ENCODE measurements around the gene HEG1. TPM values are rescaled to one million over a fixed set of nuclear protein-coding genes. Genes with fewer than 3 reads are reported as not detected.

Gene HEG1
- total RNA-seq, 1 donor from 2014 or later, result 14.4 TPM

DNA sequence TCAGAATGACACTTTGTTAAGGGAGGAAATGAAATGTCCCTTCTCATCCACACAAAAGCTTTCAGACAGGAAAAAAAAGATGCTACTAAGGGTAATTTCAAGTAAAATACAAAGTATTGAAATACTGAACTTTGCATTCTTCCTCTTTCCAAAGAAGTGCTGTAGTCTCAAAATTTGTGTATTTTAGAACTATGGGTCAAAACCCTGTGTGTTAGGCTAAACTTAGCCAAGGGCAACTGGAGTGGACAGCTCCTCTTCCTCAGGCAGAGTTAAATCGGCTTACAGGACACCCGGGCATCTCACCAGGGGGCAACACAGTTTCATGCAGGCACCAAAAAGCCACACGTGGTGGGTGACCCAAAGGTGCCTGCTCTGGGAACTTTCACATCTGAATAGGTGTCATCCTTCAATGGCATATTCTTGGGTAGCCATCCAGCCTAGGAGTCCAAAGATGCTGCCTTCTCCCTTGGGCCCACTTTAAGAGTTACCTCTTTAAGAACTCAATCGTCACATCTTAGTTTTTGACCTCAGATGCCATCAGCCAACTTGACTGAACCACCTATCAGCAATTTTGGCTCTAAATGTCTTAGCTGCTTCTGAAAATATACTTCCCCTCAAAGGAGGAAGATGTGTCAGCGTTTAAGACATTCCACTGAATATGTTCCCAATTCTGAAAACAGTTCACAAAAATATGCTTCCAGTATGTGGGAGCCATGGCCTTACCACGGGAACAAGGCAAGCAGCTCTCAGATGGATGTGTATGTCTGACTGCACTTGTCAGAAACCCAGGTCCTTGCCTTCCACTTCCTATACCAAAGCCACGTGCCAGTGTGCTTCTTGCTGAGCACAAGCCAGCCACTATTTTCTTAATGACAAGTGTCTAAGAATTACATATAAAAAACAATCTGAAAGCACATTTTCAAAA, 89.0 kb downstream of the HEG1 start:
- Mint-ChIP-seq H3K9me3 (peaks cover 9% of the 10 kb centered on the region), H3K36me3 (no peaks in the 10 kb centered on the region), H3K4me1 (no peaks in the 10 kb centered on the region), H3K27me3 (ENCODE audit: low read depth) (no peaks in the 10 kb centered on the region), H3K4me3 (no peak overlapping the region), H3K27ac (no peak overlapping the region)
- TF ChIP-seq, protein P1, sequence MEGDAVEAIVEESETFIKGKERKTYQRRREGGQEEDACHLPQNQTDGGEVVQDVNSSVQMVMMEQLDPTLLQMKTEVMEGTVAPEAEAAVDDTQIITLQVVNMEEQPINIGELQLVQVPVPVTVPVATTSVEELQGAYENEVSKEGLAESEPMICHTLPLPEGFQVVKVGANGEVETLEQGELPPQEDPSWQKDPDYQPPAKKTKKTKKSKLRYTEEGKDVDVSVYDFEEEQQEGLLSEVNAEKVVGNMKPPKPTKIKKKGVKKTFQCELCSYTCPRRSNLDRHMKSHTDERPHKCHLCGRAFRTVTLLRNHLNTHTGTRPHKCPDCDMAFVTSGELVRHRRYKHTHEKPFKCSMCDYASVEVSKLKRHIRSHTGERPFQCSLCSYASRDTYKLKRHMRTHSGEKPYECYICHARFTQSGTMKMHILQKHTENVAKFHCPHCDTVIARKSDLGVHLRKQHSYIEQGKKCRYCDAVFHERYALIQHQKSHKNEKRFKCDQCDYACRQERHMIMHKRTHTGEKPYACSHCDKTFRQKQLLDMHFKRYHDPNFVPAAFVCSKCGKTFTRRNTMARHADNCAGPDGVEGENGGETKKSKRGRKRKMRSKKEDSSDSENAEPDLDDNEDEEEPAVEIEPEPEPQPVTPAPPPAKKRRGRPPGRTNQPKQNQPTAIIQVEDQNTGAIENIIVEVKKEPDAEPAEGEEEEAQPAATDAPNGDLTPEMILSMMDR (IDR thresholded peaks at IDR 0.05; ENCODE audit: unreplicated experiment), result no peak
- no peak for DNase-seq (ENCODE audit: low spot score in 2 of 2, unreplicated experiment in 2 of 2)

DNA sequence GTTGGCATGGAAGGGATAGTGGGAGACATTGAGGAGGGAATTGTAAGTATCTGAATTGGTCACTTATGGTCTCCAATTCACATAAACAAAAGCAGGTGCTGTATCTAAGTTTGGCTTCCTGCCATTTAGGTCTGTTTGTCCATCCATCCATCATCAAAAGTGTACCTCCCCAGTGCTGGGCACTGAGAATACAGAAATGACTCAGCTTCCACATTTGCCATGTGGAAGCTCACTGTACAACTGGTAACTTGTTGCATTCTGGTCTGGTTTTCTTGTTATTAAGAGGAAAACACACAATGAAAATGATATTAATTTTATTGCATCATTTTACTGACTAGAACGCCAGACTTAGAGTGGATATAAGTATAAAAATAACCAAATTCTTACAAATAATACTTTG, 90.4 kb downstream of the HEG1 start:
- no peak overlapping the region for H3K4me3 Mint-ChIP-seq
- DNase-seq (ENCODE audit: low spot score in 2 of 2, unreplicated experiment in 2 of 2), result no peak
- no peak overlapping the region for H3K27ac Mint-ChIP-seq
- TF ChIP-seq, protein P1 (IDR thresholded peaks at IDR 0.05; ENCODE audit: unreplicated experiment), result no peak
- no peaks in the 10 kb centered on the region for H3K4me1 Mint-ChIP-seq
- no peaks in the 10 kb centered on the region for H3K27me3 Mint-ChIP-seq (ENCODE audit: low read depth)
- H3K9me3 Mint-ChIP-seq, result peaks cover 9% of the 10 kb centered on the region
- no peaks in the 10 kb centered on the region for H3K36me3 Mint-ChIP-seq

DNA sequence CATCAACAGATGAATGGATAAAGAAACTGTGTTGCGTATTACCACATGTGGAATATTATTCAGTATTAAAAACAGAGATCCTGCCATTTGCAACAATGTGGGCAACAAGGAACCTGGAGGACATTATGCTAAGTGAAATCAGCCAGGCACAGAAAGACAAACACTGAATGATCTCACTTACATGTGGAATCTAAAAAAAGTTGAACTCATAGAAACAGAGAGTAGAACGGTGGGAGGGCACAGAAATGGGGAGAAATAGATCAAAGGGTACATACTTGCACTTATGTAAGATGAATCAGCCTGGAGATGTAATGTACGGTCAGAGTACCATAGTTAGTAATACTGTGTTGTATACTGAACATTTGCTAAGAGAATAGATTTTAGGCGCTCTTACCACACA, 91.4 kb downstream of the HEG1 start:
- Mint-ChIP-seq H3K27me3 (ENCODE audit: low read depth) (no peaks in the 10 kb centered on the region), H3K36me3 (no peaks in the 10 kb centered on the region), H3K9me3 (peaks cover 9% of the 10 kb centered on the region), H3K27ac (no peak overlapping the region), H3K4me3 (no peak overlapping the region), H3K4me1 (peaks cover 2% of the 10 kb centered on the region)
- TF ChIP-seq, protein P1 (IDR thresholded peaks at IDR 0.05; ENCODE audit: unreplicated experiment), result no peak
- no peak for DNase-seq (ENCODE audit: low spot score in 2 of 2, unreplicated experiment in 2 of 2)

DNA sequence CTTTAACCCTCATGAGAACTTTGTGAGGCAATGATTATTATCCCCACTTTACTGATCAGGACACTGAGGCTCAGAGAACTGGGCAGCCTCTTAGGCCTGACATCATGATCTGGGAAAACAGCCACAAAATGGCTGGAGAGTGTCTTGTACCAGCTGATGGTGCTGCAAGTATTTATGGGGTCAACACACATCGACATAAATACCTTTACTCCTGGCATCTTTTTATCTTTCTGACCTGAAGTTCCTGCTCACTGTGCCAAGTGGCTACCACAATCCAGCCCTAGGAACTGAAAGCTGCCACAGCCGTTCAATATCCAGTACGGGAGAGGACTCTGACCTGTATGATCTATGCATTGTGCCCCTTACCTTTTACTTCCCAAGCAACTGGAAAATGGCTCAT, 92.0 kb downstream of the HEG1 start:
- Mint-ChIP-seq H3K9me3 (peaks cover 9% of the 10 kb centered on the region), H3K4me3 (no peak overlapping the region), H3K36me3 (no peaks in the 10 kb centered on the region), H3K27me3 (ENCODE audit: low read depth) (no peaks in the 10 kb centered on the region), H3K27ac (no peak overlapping the region), H3K4me1 (peaks cover 2% of the 10 kb centered on the region)
- no peak for DNase-seq (ENCODE audit: low spot score in 2 of 2, unreplicated experiment in 2 of 2)
- TF ChIP-seq, protein P1 (IDR thresholded peaks at IDR 0.05; ENCODE audit: unreplicated experiment), result no peak

DNA sequence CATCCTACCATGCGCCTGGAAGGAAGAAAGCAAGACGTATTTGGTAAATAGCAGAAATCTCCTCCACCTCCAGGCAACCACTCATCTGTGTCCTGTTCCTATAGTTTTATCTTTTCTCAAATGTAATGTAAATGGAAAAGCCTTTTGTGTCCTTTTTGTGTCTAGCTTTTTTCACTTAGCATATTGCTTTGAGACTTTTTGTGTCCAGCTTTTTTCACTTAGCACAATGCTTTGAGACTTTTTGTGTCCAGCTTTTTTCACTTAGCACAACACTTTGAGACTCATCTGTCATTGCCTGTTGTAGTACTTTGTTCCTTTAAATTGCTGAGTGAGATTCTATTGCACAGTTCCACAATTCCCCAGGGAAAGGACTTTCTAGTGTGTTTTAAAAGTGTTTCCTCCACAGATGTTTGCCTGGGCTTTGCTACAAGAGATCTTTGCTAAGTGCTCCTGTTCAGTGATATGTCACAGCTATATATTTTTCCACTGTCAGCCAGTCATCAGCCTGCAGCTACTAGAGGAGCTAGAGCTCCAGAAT, 93.3 kb downstream of the HEG1 start:
- Mint-ChIP-seq H3K4me1 (peaks cover 2% of the 10 kb centered on the region), H3K4me3 (no peak overlapping the region), H3K27ac (no peak overlapping the region), H3K36me3 (no peaks in the 10 kb centered on the region), H3K27me3 (ENCODE audit: low read depth) (no peaks in the 10 kb centered on the region), H3K9me3 (peaks cover 9% of the 10 kb centered on the region)
- TF ChIP-seq, protein P1 (IDR thresholded peaks at IDR 0.05; ENCODE audit: unreplicated experiment), result no peak
- DNase-seq (ENCODE audit: low spot score in 2 of 2, unreplicated experiment in 2 of 2), result no peak
